DOHH2 (cell line): ENCODE results near the gene FXYD6.

Experiments used
- H3F3A ChIP-seq: fragments of 200-600 bp; sonication (generic), shearing (Covaris generic); 2 replicates; pipeline ENCODE4 v1.6.0; 2016; ENCODE audit warnings: antibody characterized with exemption, mild to moderate bottlenecking; ENCODE audit not compliant: control insufficient read depth, insufficient read depth
- H3K27ac ChIP-seq: fragments of 200-600 bp; sonication (generic); 2 replicates; pipeline ENCODE4 v1.5.1; 2014; ENCODE audit warnings: low read depth, mild to moderate bottlenecking, low read length, moderate library complexity
- H3K27me3 ChIP-seq: fragments of 200-600 bp; sonication (generic); 2 replicates; pipeline ENCODE4 v1.6.1; 2014; ENCODE audit warnings: mild to moderate bottlenecking, low read length, mixed read lengths; ENCODE audit not compliant: control insufficient read depth
- H3K36me3 ChIP-seq: fragments of 200-600 bp; sonication (generic); 2 replicates; pipeline ENCODE4 v1.6.1; 2014; ENCODE audit warnings: mild to moderate bottlenecking, low read length, moderate library complexity, mixed read lengths; ENCODE audit not compliant: control insufficient read depth
- H3K4me1 ChIP-seq: fragments of 200-600 bp; sonication (generic); 2 replicates; pipeline ENCODE4 v1.6.1; 2014; ENCODE audit warnings: mild to moderate bottlenecking, low read length, mixed read lengths; ENCODE audit not compliant: control insufficient read depth
- H3K4me2 ChIP-seq: fragments of 200-600 bp; sonication (generic); 2 replicates; pipeline ENCODE4 v1.6.0; 2014; ENCODE audit warnings: mild to moderate bottlenecking, low read length, moderate library complexity
- H3K4me3 ChIP-seq: fragments of 200-600 bp; sonication (generic); 2 replicates; pipeline ENCODE4 v1.5.1; 2014; ENCODE audit warnings: mild to moderate bottlenecking, low read length, mixed read lengths
- H3K79me2 ChIP-seq: fragments of 200-600 bp; sonication (generic); 2 replicates; pipeline ENCODE4 v1.6.1; 2014; ENCODE audit warnings: mild to moderate bottlenecking, low read length, mixed read lengths; ENCODE audit not compliant: control insufficient read depth
- H3K9me2 ChIP-seq: fragments of 200-600 bp; sonication (generic); replicated peaks from 2 replicates; pipeline ENCODE4 v1.6.1; 2014; ENCODE audit warnings: mild to moderate bottlenecking, low read length, mixed read lengths; ENCODE audit not compliant: control insufficient read depth
- H3K9me3 ChIP-seq: fragments of 200-600 bp; sonication (generic); 2 replicates; pipeline ENCODE4 v1.6.1; 2014; ENCODE audit warnings: antibody characterized with exemption, low read length, mixed read lengths; ENCODE audit not compliant: control insufficient read depth, insufficient read depth
- H4K20me1 ChIP-seq: fragments of 200-600 bp; sonication (generic); 2 replicates; pipeline ENCODE4 v1.6.0; 2014; ENCODE audit warnings: low read depth, mild to moderate bottlenecking, antibody characterized with exemption, low read length, moderate library complexity; ENCODE audit not compliant: control insufficient read depth, insufficient read depth
- EZH2phosphoT487 ChIP-seq: fragments of 200-600 bp; sonication (generic); IDR thresholded peaks from 2 replicates; pipeline ENCODE4 v1.6.1; 2017; ENCODE audit warnings: borderline replicate concordance, mild to moderate bottlenecking, antibody characterized with exemption, low read length, moderate library complexity, mixed read lengths
- TF ChIP-seq, protein P1 (sequence below): fragments of 200-600 bp; sonication (generic); IDR thresholded peaks from one replicate; pipeline ENCODE4 v1.5.1; 2014; ENCODE audit warnings: antibody characterized with exemption, mild to moderate bottlenecking, low read depth, low read length; ENCODE audit not compliant: poor library complexity, severe bottlenecking

Gene FXYD6

DNA sequence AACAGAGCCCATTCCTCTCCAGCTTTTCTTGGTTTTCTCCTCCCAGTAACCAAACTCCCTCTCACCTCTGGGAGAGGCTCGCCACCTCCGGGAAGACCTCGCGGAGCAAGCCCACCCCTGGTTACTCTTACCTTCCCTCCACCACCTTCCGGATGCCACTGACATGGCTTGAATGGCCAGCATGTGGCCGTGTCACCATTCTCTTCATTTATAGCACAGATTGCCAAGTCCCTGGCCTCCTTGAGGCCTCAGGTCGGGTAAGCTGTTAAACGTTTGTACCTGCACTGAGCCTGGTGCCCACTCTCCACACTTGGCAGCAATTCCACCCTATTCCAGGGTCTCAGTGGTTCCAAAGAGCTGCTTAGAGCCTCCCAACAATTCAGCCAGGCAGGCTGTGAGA lies 43.9 kb downstream of the FXYD6 start:
- Histone ChIP-seq H3K36me3 (no peaks in the 10 kb centered on the region), H3K27me3 (peaks cover 52% of the 10 kb centered on the region), H3K27ac (no peak overlapping the region)

DNA sequence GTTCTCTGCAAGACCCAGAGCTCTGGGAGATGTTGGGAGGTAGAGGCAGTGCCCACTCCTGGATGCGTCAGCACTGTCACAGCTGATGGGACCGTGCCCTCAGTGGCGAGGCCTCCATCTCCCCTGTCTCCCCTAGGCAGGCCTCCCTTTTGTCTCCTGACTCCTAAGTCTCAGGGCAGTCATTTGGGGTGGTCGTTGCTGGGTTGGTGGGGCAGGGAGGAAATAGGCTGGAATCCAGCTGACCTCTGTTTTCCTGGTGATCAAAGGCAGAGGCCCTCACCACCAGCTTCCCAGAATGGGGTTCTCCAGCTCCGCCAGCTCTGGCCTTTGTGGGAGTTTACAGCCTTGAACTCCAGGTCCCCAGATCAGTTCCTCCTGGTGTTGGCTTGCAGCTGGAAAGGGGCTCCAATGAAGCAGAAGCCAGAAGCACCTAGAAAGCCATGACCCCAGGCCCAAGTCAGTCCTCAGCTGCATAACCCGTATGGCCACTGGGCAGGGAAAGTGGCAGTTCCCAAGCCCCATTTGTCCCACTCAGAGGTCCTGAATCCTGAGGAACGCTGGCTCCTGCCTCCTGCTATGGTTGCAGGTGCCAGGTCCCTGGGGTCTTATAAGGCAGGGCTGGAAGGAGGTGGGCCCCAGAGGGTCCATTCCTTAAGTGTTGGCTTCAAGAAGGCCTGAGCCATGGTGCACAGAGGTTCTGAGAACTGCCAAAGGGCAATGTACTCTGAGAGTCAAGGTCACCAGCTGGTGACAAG lies 44.6 kb downstream of the FXYD6 start:
- H4K20me1 ChIP-seq = no peaks in the 10 kb centered on the region
- H3F3A ChIP-seq = no peaks in the 10 kb centered on the region
- H3K9me2 ChIP-seq = no peaks in the 10 kb centered on the region
- H3K4me2 ChIP-seq = no peak overlapping the region
- no peaks in the 10 kb centered on the region for H3K4me1 ChIP-seq
- no peaks in the 10 kb centered on the region for H3K79me2 ChIP-seq
- no peak overlapping the region for H3K4me3 ChIP-seq
- TF ChIP-seq, protein P1, sequence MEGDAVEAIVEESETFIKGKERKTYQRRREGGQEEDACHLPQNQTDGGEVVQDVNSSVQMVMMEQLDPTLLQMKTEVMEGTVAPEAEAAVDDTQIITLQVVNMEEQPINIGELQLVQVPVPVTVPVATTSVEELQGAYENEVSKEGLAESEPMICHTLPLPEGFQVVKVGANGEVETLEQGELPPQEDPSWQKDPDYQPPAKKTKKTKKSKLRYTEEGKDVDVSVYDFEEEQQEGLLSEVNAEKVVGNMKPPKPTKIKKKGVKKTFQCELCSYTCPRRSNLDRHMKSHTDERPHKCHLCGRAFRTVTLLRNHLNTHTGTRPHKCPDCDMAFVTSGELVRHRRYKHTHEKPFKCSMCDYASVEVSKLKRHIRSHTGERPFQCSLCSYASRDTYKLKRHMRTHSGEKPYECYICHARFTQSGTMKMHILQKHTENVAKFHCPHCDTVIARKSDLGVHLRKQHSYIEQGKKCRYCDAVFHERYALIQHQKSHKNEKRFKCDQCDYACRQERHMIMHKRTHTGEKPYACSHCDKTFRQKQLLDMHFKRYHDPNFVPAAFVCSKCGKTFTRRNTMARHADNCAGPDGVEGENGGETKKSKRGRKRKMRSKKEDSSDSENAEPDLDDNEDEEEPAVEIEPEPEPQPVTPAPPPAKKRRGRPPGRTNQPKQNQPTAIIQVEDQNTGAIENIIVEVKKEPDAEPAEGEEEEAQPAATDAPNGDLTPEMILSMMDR = no peak
- TF ChIP-seq EZH2phosphoT487 = no peak
- no peaks in the 10 kb centered on the region for H3K9me3 ChIP-seq
- H3K27ac ChIP-seq = no peak overlapping the region
- H3K36me3 ChIP-seq = no peaks in the 10 kb centered on the region
- H3K27me3 ChIP-seq = peaks cover 53% of the 10 kb centered on the region

More for the DNA sequence above, 43.9 kb downstream of the FXYD6 start:
- H4K20me1 ChIP-seq = no peaks in the 10 kb centered on the region
- no peak for TF ChIP-seq EZH2phosphoT487
- TF ChIP-seq, protein P1 = no peak
- no peaks in the 10 kb centered on the region for H3K4me1 ChIP-seq
- no peaks in the 10 kb centered on the region for H3K9me2 ChIP-seq
- H3F3A ChIP-seq = no peaks in the 10 kb centered on the region
- no peak overlapping the region for H3K4me3 ChIP-seq
- H3K9me3 ChIP-seq = no peaks in the 10 kb centered on the region
- H3K79me2 ChIP-seq = no peaks in the 10 kb centered on the region
- H3K4me2 ChIP-seq = no peak overlapping the region

DNA sequence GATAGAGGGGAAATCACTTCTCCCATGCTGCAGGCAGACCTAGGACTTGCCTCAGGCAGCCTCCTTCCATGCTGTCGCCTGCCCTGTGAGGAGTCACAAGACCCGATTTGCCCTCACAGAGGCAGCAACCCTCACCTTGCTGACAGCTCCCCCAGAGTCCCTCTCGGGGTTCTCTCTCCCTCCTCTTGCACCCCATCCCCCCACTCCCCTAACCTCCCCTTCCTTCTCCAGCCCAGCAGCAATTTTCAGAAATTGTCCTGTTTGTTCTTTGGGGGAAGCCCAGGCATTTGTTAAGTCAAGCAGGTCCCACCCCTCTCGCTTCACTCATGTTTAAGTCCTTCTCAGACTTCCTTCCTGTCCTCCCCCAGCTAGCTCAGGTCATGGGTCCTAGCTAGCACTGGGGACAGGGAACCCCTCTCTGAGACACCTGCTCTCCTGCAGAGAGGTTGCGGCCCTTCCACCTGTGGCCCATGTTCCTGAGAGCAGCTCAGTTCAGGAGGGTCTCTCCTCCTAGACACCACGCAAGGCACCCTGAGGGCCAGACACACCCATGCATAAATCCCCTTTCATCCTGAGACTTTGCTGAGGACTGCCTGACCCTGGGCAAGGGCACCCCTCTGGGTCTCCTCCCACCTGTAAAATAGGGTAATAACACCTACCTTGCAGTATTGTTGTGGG lies 45.6 kb downstream of the FXYD6 start:
- Histone ChIP-seq H3K27me3 (peaks cover 54% of the 10 kb centered on the region), H4K20me1 (no peaks in the 10 kb centered on the region), H3K4me2 (no peak overlapping the region), H3K4me3 (no peak overlapping the region), H3K27ac (no peak overlapping the region), H3K79me2 (no peaks in the 10 kb centered on the region), H3K36me3 (no peaks in the 10 kb centered on the region), H3K4me1 (no peaks in the 10 kb centered on the region), H3F3A (no peaks in the 10 kb centered on the region), H3K9me3 (no peaks in the 10 kb centered on the region), H3K9me2 (no peaks in the 10 kb centered on the region)
- TF ChIP-seq, protein P1 = no peak
- no peak for TF ChIP-seq EZH2phosphoT487
